AG09319 (cell line): ENCODE results near the gene ZC3H12C.

Experiments used
- DNase-seq: peaks from one replicate; pipeline ENCODE4 v3.0.0-alpha.2; 2010; ENCODE audit warnings: low read depth; ENCODE audit errors: extremely low read depth
- CTCF ChIP-seq: IDR thresholded peaks from 2 replicates; pipeline ENCODE4 v1.5.1; 2011; ENCODE audit warnings: low read depth, mild to moderate bottlenecking, inconsistent platforms, low read length, moderate library complexity

Gene ZC3H12C

GRCh38 chr11:110087812-110088534, 5.2 kb upstream of the ZC3H12C start:
- no peak for DNase-seq
- TF ChIP-seq CTCF: no peak

- TF ChIP-seq CTCF: no peak
- DNase-seq: no peak
Measured at GRCh38 chr11:110088535-110089344, 4.5 kb upstream of the ZC3H12C start.

GRCh38 chr11:110089617-110090282, 3.4 kb upstream of the ZC3H12C start:
- TF ChIP-seq CTCF: no peak
- DNase-seq: no peak

GRCh38 chr11:110090466-110091026, 2.6 kb upstream of the ZC3H12C start:
- DNase-seq: no peak
- no peak for TF ChIP-seq CTCF

GRCh38 chr11:110092111-110092514, 1.1 kb upstream of the ZC3H12C start:
- no peak for DNase-seq
- TF ChIP-seq CTCF: no peak

- TF ChIP-seq CTCF: no peak
- DNase-seq: no peak
Measured at GRCh38 chr11:110093407-110094297, 460 bp downstream of the ZC3H12C start.
